Embryonic facial prominence (tissue), 1 donor: ENCODE measurements around the gene QRICH1.

Source experiments
- DNase-seq: peaks from one replicate; pipeline ENCODE4 v3.0.0-alpha.2; 2016; ENCODE audit errors: extremely low spot score

QRICH1 gene

GRCh38 chr3:49093853-49094767 lies at the start of gene QRICH1:
QRICH1 (minus strand) TSS chr3:49094071; CDS start chr3:49077017, 17,054 bp downstream.
- peak; percentile 98 for DNase-seq

GRCh38 chr3:49140080-49140479 lies 46.2 kb upstream of the QRICH1 start:
- DNase-seq = no peak

- no peak for DNase-seq
Measured at GRCh38 chr3:49135499-49135898, 41.6 kb upstream of the QRICH1 start.

- no peak for DNase-seq
Measured at GRCh38 chr3:49134471-49135265, 40.8 kb upstream of the QRICH1 start.

- peak; percentile 79 for DNase-seq
Measured at GRCh38 chr3:49133226-49133951, 39.5 kb upstream of the QRICH1 start.

GRCh38 chr3:49132437-49133225 lies 38.8 kb upstream of the QRICH1 start, which contains the start of gene LAMB2:
LAMB2 (minus strand) TSS chr3:49133050; CDS start chr3:49132867, 183 bp downstream.
- DNase-seq = no peak

- no peak for DNase-seq
Measured at GRCh38 chr3:49132073-49132436, 38.2 kb upstream of the QRICH1 start.

- no peak for DNase-seq
Measured at GRCh38 chr3:49131576-49131975, 37.7 kb upstream of the QRICH1 start.

GRCh38 chr3:49131040-49131439 lies 37.2 kb upstream of the QRICH1 start:
- DNase-seq = no peak

- DNase-seq = no peak
Measured at GRCh38 chr3:49124991-49125670, 31.3 kb upstream of the QRICH1 start.

- DNase-seq = no peak
Measured at GRCh38 chr3:49124203-49124602, 30.3 kb upstream of the QRICH1 start.

- DNase-seq = no peak
Measured at GRCh38 chr3:49123687-49124086, 29.8 kb upstream of the QRICH1 start.

- no peak for DNase-seq
Measured at GRCh38 chr3:49122886-49123545, 29.1 kb upstream of the QRICH1 start.

GRCh38 chr3:49122451-49122850 lies 28.6 kb upstream of the QRICH1 start:
- no peak for DNase-seq

- DNase-seq = no peak
Measured at GRCh38 chr3:49122022-49122421, 28.2 kb upstream of the QRICH1 start.

GRCh38 chr3:49121132-49121736 lies 27.4 kb upstream of the QRICH1 start:
- DNase-seq = no peak

GRCh38 chr3:49120438-49121131 lies 26.7 kb upstream of the QRICH1 start, which contains the start of gene USP19:
USP19 (minus strand) TSS chr3:49120823; CDS start chr3:49119145, 1,678 bp downstream.
- DNase-seq = peak; percentile 63

- no peak for DNase-seq
Measured at GRCh38 chr3:49120096-49120437, 26.2 kb upstream of the QRICH1 start.

GRCh38 chr3:49119439-49119838 lies 25.6 kb upstream of the QRICH1 start:
- DNase-seq = no peak
